NB4 (cell line): ENCODE data around the gene SEMA5A.
A peak's percentile ranks its signal among the peaks of the same experiment; 100 is the strongest.

Source experiments
- DNase-seq: peaks from one replicate; pipeline ENCODE4 v3.0.0; 2010; ENCODE audit warnings: low read depth
- H3K4me3 ChIP-seq: one replicate; pipeline ENCODE4 v1.5.1; 2011; ENCODE audit warnings: mild to moderate bottlenecking, low read depth, low read length, moderate library complexity
- MAX ChIP-seq: IDR thresholded peaks from 2 replicates; pipeline ENCODE4 v1.6.1; 2011; ENCODE audit warnings: low read depth, low read length
- MYC ChIP-seq: IDR thresholded peaks from 2 replicates; pipeline ENCODE4 v1.6.1; 2011; ENCODE audit warnings: low read depth, low read length
- POLR2A ChIP-seq: IDR thresholded peaks from 2 replicates; pipeline ENCODE4 v1.6.1; 2011; ENCODE audit warnings: mild to moderate bottlenecking; ENCODE audit not compliant: insufficient read length; ENCODE audit errors: extremely low read depth
- TF ChIP-seq, protein P1 (sequence below): IDR thresholded peaks from one replicate; pipeline ENCODE4 v1.5.1; 2012; ENCODE audit warnings: low read depth, low read length

The SEMA5A gene

DNA sequence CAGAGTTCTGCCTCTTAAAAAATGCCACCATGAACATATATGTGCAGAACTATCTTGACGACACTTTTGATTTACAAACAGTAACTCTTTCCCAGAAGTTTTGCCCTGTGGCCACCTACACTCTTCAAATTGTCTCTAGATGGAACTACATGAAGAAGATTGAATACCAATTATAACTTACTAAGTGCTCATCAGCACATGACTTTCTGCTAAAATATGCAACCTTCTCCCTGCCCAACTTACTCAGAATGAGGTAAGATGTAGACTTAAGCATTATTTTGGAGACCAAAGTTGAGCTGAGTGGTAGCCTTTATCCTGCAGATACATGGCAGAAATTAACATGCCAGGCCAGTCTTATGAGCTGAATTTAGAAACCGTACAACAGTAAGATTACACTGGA is 105.4 kb downstream of the SEMA5A start:
- DNase-seq = no peak
- H3K4me3 ChIP-seq = no peak overlapping the region

GRCh38 chr5:9439531-9440292 is 106.2 kb downstream of the SEMA5A start:
- TF ChIP-seq MYC (no peak), MAX (no peak), POLR2A (no peak)
- TF ChIP-seq, protein P1, sequence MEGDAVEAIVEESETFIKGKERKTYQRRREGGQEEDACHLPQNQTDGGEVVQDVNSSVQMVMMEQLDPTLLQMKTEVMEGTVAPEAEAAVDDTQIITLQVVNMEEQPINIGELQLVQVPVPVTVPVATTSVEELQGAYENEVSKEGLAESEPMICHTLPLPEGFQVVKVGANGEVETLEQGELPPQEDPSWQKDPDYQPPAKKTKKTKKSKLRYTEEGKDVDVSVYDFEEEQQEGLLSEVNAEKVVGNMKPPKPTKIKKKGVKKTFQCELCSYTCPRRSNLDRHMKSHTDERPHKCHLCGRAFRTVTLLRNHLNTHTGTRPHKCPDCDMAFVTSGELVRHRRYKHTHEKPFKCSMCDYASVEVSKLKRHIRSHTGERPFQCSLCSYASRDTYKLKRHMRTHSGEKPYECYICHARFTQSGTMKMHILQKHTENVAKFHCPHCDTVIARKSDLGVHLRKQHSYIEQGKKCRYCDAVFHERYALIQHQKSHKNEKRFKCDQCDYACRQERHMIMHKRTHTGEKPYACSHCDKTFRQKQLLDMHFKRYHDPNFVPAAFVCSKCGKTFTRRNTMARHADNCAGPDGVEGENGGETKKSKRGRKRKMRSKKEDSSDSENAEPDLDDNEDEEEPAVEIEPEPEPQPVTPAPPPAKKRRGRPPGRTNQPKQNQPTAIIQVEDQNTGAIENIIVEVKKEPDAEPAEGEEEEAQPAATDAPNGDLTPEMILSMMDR = no peak
- no peak overlapping the region for H3K4me3 ChIP-seq
- DNase-seq = no peak

More for the DNA sequence above, 105.4 kb downstream of the SEMA5A start:
- TF ChIP-seq POLR2A (no peak), MYC (no peak), MAX (no peak)
- TF ChIP-seq, protein P1 = no peak

- DNase-seq = no peak
- no peak overlapping the region for H3K4me3 ChIP-seq
- TF ChIP-seq POLR2A (no peak), MYC (no peak), MAX (no peak)
- TF ChIP-seq, protein P1 = no peak
These were observed 107.1 kb downstream of the SEMA5A start for GRCh38 chr5:9438596-9439354.

DNA sequence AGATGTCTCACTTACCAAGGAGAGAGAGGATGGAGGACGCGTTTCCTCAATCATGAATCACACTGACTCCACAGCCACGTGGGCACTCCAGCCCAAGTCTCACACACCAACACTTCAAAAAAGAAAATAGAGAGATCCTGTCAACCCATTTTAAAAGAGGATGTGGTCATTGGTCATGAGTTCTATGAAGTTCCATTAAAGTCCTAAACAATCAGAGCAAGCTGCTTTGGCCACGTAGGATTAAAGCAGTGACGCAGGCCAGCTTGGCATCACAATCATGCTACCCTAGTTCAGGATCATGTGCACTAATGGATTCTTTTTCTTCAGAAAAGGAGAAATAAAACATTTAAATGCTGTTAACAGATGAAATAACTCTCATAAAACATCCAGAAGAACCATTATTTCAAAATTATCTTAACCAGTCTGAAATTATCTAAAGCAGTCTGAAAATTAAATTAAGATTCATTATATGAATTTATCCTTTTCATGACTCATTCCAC is 108.1 kb downstream of the SEMA5A start:
- DNase-seq = no peak
- no peak overlapping the region for H3K4me3 ChIP-seq
- TF ChIP-seq POLR2A (no peak), MAX (0 out of 2 replicates have a peak, but pooled peaks have one; percentile 17), MYC (no peak)
- TF ChIP-seq, protein P1 = no peak

- no peak for DNase-seq
- no peak overlapping the region for H3K4me3 ChIP-seq
- TF ChIP-seq MYC = no peak
- TF ChIP-seq, protein P1 = no peak
- no peak for TF ChIP-seq POLR2A
- TF ChIP-seq MAX = no peak
These were observed 114.2 kb downstream of the SEMA5A start for GRCh38 chr5:9431496-9432258.
